Stimulated activated CD8-positive, alpha-beta memory T cell treated with anti-CD3 and anti-CD28 coated beads, Interleukin-12 subunit alpha, Interleukin-12 subunit beta, amount 100 ng/mL, for 24 hours (primary cell): ENCODE data around the gene NXN.
"Not testable (repeated sequence)": the region's sequence is repeated elsewhere in the genome, so short reads cannot be mapped to it uniquely, and the experiment has no call there.

ENCODE experiments used
- DNase-seq: peaks from one replicate; pipeline ENCODE4 v3.0.0-alpha.2; 2020; ENCODE audit errors: extremely low read depth

Gene NXN

DNA sequence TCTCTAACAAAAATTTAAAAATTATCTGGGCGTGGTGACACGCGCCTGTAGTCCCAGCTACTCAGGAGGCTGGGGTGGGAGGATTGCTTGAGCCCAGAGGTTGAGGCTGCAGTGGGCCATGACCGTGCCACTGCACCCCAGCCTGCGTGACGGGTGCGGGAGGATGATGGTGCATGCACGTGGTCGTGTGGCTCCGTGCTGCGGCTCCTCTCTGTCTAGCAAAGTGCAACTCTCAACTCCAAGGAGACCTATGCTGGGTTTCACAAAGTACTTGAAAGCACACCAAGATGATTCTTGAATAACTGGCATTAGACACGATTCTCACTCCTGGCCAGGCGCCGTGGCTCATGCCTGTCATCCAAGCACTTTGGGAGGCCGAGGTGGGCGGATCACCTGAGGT, 25.8 kb downstream of the NXN start:
- no peak for DNase-seq

GRCh38 chr17:952592-952991, 27.0 kb downstream of the NXN start:
- DNase-seq: not testable (repeated sequence)

- DNase-seq: no peak
Observed at GRCh38 chr17:951325-952132, 28.0 kb downstream of the NXN start.

DNA sequence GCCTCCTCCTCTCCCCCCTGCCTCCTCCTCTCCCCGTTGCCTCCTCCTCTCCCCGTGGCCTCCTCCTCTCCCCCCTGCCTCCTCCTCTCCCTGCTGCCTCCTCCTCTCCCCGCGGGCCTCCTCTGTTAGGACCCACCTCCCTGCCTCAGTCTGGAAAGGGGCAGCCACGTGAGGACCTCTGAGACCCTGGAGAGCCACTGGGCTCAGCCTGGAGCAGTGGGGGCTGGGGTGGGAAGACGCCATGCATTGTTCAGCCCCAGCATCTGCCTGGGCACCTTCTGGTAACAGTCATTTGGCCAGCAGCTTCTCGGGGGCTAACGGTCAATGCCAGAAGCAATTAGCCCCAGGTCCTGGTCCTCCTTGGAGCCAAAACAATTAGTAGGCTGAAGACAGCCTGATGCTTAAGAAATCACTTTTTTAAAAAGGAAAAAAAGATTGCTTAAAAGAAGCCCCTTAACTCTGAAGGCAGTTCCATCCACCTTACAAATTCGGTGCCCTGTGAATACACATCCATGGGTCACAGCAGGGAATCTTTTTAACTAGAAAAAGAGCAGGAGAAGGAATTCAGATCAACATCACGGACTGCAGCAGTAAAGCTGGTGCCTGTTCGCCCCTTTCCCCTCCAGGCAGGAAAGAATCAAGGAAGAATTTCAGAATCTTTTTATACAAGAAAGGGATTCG, 29.8 kb downstream of the NXN start:
- no peak for DNase-seq

GRCh38 chr17:948284-948852, 31.2 kb downstream of the NXN start:
- DNase-seq: no peak

DNA sequence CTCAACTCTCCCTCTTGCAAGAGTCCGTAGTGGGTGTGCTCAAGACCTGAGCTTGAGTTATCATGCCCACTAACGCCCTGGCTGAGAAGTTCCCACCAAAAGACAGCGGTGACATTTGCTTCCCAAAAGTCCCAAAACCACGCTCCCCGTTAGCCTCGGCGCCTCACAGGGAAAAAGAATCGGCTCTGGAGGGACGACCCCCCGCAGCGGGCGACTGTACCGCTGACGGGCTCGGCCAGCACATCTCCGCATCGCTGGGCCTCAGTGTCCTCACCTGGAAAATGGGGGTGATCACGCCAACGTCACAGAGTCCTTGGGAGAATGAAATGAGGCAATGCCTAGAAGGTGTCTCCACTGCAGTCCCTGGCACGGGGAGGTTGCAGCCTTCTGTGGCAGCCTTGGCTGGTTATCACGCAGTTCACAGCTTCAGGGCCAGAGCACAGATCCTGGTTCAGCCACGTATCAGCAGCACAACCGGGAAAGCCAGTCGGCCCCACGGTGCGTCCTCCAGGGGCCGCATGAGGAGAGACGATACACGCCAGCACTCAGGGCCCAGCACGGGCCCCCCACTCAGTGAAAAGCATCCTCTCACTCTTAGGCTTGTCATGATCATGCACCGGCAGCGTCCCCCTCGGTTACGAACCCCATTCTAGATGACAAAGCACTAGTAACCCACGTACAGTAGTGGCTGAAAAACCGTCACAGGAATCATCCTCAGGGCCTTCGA, 32.9 kb downstream of the NXN start:
- no peak for DNase-seq

DNA sequence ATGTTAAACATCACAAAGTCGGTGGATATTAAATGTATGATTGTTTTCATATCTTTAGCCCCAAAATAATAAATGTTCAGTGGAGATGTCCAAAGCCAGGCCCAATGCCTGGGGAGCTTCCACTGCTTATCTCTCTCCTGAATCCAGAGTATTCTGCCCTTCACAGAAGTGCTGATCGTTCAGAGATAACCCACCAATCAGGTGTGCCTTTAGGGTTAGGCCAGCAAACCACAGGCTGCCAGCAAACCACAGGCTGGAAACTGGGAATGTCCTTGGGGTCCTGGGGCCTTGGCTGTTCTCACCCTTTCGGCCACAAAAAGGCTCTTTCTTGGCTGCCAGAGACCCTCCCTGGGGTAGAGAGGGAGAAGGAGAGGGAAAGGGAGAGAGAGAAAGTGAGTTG, 33.9 kb downstream of the NXN start:
- DNase-seq: no peak

GRCh38 chr17:944266-944826, 35.2 kb downstream of the NXN start:
- no peak for DNase-seq

DNA sequence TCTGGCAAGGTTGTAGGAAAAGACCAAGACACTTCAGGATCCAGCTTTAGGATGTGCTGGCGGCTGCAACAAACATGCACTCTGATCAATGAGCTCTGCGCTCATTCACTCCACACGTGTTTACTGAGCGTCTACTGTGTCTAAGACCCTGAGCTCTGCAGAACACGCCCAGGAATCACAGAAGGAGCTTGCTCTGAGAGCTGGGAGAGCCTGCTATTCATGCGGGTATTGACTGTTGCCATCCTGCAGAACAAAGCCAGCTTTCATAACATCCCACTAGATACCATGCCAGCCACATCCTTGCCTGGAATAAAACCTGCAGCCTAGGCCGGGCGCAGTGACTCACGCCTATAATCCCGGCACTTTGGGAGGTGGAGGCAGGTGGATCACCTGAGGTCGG, 44.1 kb downstream of the NXN start:
- DNase-seq: no peak

- no peak for DNase-seq
Observed at GRCh38 chr17:933312-934073, 46.1 kb downstream of the NXN start.

GRCh38 chr17:930258-930657, 49.3 kb downstream of the NXN start:
- no peak for DNase-seq

DNA sequence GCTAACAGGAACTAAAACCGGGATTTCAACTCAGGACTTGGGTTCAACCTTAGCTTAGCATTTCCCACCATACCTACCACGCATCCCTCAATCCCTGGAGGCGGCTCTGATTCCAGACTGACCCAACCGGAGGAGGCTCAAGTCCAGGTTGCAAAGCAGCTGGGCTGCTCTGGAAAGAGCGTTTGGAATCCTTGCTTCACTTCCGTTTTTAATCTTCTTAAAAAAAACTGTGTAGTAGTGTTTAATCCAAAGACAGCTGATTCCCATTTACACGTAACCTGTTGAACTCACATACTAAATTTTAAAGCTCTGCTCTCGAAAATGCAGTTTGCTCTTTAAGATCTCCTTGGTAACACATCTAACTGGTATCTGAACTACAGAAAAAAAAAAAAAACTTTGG, 50.0 kb downstream of the NXN start:
- no peak for DNase-seq

DNA sequence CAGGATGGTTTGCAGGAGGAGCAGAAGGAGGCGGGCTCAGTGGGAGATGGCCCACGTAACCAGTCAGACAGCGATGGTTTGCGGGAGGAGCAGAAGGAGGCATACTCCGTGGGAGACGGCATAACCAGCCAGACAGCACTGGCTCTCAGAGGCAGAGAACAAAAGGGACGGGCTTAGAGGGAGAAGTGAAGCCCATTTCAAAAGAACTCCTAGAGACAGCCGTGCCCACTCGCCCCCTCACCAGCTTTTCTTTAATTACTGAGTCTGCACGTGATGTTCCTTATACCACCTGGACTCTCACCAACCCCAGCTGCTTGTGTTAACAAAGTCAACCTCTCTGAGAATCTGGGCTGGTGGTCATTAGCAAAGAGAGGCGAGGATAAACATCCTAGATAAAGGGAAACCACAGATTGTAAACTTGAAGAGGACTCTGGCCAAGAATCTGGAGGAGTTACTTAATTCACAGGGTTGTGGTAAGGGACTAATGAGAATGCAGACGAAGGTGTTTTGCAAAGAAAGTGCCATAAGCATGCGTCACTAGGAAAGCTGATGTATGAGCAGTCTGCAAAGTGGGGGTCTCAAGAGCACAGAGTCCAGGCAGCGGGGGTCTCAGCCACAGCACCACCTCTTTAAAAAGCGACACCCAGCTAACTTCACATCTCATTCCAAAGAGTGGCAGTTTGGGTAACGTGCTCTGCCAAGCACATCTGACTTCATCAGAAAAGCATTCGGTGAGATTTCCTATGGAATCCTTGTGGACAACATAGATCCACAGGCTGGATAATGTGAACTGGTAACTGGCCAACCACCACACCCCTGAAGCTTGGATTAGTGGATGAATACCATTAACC, 51.7 kb downstream of the NXN start:
- DNase-seq: no peak

DNA sequence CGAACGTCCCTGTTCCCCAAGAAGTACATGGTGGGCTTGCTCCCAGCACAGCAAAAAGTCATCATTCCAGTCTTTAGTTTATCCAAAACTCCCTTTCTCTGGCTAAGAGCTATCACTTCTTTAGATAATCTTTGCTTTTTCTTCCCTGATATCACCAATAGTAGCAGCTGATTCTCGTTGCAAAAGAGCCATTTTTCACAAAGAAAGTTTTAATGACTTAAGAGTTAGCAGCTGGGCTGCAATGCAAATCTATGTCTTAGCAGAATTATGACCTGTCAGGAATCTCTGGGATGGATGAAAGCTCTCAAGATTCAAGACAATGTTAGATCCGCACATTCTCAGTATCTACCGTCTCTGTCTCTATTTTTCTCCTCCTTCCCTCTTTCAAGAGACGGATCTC, 53.8 kb downstream of the NXN start:
- DNase-seq: no peak

- DNase-seq: no peak
Observed at GRCh38 chr17:924711-925475, 54.7 kb downstream of the NXN start.

DNA sequence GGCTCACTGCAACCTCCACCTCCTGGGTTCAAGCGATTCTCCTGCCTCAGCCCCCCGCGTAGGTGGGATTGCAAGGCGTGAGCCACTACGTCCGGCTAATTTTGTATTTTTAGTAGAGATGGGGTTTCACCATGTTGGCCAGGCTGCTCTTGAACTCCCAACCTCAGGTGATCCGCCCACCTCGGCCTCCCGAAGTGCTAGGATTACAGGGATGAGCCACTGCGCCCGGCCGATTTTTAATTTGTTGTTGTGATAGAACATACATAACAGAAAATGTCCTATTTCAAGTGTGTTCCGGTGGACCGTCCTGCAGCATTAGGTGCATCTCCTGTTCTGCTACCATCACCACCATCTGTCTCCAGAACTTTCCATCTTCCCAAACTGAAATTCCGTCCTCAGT, 55.3 kb downstream of the NXN start:
- DNase-seq: not testable (repeated sequence)

GRCh38 chr17:923633-924032, 55.9 kb downstream of the NXN start:
- no peak for DNase-seq

GRCh38 chr17:921161-921560, 58.4 kb downstream of the NXN start:
- DNase-seq: no peak

DNA sequence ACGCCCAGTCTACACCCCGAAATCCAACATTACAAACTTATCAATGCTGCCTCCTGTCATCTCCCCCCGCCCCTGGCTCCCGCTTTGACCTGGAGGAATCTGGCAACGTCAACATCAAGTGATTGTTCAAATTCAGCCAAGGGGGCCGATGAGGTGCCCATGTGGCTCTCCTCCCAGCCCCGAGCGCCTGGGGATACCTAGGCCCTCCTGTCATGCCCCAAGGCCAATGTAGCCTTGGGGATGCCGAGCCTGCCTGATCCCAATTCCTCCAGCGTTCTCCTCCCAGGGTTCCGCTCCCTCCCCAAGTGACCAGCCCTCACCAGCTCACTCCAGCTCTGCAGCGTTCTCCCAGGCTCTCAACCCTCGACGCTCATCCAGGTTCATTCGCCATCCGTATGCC, 59.4 kb downstream of the NXN start:
- no peak for DNase-seq
